Measurements from ENCODE around the gene UBE2D4.
"Not testable (repeated sequence)": the region's sequence is repeated elsewhere in the genome, so short reads cannot be mapped to it uniquely, and the experiment has no call there.

DNA sequence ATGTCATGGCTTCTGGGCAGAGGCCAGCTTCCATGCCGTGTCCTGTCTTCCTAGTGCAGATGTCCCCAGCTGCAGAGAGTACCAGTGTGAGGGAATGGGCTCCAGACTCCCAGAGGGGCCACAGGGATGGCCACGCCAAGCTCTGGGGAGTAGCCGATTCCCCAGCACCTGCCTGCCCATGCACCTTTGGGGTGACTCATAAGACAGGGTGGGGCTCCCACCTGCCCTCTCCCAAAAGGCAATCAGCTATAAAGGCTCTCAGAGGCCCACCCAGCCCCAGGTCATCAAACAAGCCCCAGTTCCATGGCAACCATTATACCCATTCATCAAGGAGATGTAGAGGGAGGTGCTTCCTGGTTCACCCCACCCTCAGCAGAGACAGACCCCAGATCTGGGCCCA, 71.3 kb downstream of the UBE2D4 start, which contains the start of gene SPDYE1:
- not testable (repeated sequence) for TF ChIP-seq EZH2 (IDR thresholded peaks at IDR 0.05; ENCODE audit: borderline replicate concordance, low read depth, low read length, severe bottlenecking)
- TF ChIP-seq, protein P1, sequence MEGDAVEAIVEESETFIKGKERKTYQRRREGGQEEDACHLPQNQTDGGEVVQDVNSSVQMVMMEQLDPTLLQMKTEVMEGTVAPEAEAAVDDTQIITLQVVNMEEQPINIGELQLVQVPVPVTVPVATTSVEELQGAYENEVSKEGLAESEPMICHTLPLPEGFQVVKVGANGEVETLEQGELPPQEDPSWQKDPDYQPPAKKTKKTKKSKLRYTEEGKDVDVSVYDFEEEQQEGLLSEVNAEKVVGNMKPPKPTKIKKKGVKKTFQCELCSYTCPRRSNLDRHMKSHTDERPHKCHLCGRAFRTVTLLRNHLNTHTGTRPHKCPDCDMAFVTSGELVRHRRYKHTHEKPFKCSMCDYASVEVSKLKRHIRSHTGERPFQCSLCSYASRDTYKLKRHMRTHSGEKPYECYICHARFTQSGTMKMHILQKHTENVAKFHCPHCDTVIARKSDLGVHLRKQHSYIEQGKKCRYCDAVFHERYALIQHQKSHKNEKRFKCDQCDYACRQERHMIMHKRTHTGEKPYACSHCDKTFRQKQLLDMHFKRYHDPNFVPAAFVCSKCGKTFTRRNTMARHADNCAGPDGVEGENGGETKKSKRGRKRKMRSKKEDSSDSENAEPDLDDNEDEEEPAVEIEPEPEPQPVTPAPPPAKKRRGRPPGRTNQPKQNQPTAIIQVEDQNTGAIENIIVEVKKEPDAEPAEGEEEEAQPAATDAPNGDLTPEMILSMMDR (IDR thresholded peaks at IDR 0.05; ENCODE audit: borderline replicate concordance, extremely low read depth, low read length, poor library complexity, severe bottlenecking), result not testable (repeated sequence)

Data from DND-41 (cell line).